ENCODE measurements around the gene PRICKLE4.

PRICKLE4 gene

GRCh38 chr6:41767112-41767833 lies 13.3 kb upstream of the PRICKLE4 start:
- no peak for DNase-seq (ENCODE audit: low read depth)
- H3K4me3 ChIP-seq (ENCODE audit: low read depth, low read length): no peak overlapping the region
- TF ChIP-seq, protein P1, sequence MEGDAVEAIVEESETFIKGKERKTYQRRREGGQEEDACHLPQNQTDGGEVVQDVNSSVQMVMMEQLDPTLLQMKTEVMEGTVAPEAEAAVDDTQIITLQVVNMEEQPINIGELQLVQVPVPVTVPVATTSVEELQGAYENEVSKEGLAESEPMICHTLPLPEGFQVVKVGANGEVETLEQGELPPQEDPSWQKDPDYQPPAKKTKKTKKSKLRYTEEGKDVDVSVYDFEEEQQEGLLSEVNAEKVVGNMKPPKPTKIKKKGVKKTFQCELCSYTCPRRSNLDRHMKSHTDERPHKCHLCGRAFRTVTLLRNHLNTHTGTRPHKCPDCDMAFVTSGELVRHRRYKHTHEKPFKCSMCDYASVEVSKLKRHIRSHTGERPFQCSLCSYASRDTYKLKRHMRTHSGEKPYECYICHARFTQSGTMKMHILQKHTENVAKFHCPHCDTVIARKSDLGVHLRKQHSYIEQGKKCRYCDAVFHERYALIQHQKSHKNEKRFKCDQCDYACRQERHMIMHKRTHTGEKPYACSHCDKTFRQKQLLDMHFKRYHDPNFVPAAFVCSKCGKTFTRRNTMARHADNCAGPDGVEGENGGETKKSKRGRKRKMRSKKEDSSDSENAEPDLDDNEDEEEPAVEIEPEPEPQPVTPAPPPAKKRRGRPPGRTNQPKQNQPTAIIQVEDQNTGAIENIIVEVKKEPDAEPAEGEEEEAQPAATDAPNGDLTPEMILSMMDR (IDR thresholded peaks at IDR 0.05; ENCODE audit: low read depth, low read length, missing control alignments): no peak

DNA sequence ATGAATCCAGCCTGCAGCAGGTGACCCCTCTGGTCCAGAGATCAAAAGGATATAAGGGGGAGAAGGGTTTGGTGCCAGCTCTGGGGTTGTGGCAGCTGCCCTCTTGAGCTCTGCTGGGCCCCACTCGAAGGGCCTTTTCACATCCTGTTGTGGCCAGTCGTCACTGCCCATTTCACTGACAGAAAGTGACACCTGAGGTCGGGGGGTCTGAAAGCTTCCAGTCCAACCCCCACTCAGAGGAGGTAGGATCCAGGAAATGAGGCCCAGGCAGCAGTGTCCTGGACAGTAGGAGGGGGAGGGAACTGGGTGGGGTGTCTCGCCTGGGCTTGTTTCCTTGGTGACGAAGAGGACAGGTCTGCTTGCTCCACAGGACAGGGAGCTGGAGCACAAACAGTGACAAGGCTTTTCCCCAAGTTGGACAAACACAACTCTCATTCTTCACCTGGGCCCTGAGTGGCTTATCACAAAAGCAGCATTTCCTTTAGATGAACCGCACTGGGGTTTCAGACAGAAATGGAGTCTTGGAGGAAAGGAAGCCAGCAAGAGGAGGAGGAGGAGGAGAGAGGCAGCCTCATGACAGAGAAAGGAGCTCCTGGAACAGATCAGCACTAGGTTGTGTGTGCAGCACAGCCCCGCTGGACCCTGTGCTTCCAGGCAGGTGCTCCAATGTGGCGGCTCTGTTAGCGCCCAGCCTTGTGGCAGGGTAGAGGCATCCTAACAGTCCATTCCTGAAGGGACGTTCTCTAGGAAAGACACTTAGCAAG lies 11.9 kb upstream of the PRICKLE4 start:
- TF ChIP-seq, protein P1 (IDR thresholded peaks at IDR 0.05; ENCODE audit: low read depth, low read length, missing control alignments): no peak
- DNase-seq (ENCODE audit: low read depth): no peak
- H3K4me3 ChIP-seq (ENCODE audit: low read depth, low read length): no peak overlapping the region

DNA sequence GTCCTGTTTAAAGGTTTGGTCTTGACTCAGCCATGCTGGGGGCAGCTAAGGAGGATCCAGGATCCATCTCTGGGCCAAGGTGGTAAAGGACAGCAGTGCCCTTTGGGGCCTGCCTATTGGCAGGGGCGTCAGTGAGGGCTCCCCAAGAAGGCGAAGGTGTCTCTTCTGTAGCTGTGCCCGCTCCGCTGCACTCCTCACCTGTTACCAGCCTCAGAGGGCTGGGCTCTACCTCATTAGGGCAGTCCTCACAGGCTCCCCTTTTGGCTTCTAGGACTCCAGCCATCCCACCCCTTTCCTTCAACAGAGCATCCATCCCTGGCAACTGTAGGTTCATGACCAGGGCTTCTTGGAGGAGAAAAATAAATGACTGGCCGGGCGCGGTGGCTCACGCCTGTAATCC lies 11.2 kb upstream of the PRICKLE4 start:
- no peak for DNase-seq (ENCODE audit: low read depth)
- no peak overlapping the region for H3K4me3 ChIP-seq (ENCODE audit: low read depth, low read length)
- TF ChIP-seq, protein P1 (IDR thresholded peaks at IDR 0.05; ENCODE audit: low read depth, low read length, missing control alignments): no peak

DNA sequence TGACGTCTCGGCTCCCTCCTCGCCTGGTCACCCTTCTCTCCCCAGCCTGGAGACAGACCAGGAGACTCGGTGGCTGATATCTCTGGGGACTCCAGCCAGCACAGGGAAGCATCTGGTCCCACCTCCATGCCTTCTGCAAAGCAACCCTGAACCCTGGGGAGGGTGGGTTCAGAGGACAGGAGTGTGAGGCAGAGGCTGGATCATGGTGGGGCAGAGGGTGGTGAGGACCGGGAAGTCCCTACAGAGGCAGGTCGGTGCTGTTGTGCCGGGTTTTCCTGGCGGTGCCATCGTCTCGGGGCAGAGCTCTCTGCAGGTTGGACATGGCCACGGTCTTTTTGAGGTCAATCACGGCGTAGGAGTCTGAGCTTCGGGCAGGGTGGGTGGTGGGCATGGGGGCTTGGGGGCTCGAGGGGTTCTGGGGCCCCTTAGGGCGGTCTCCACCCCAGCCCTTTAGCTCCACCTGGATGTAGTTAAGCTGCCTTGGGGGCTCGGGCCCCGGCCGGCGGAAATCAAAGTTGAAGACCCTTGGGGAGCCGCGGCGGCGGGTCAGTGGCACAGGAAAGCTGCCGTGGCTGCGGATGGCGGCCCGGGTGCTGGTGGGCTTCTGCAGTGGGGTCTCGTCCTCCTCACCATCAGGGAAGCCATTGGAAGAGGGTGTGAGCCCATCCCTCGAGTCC lies 10.1 kb upstream of the PRICKLE4 start:
- H3K4me3 ChIP-seq (ENCODE audit: low read depth, low read length): no peak overlapping the region
- TF ChIP-seq, protein P1 (IDR thresholded peaks at IDR 0.05; ENCODE audit: low read depth, low read length, missing control alignments): no peak
- DNase-seq (ENCODE audit: low read depth): no peak

DNA sequence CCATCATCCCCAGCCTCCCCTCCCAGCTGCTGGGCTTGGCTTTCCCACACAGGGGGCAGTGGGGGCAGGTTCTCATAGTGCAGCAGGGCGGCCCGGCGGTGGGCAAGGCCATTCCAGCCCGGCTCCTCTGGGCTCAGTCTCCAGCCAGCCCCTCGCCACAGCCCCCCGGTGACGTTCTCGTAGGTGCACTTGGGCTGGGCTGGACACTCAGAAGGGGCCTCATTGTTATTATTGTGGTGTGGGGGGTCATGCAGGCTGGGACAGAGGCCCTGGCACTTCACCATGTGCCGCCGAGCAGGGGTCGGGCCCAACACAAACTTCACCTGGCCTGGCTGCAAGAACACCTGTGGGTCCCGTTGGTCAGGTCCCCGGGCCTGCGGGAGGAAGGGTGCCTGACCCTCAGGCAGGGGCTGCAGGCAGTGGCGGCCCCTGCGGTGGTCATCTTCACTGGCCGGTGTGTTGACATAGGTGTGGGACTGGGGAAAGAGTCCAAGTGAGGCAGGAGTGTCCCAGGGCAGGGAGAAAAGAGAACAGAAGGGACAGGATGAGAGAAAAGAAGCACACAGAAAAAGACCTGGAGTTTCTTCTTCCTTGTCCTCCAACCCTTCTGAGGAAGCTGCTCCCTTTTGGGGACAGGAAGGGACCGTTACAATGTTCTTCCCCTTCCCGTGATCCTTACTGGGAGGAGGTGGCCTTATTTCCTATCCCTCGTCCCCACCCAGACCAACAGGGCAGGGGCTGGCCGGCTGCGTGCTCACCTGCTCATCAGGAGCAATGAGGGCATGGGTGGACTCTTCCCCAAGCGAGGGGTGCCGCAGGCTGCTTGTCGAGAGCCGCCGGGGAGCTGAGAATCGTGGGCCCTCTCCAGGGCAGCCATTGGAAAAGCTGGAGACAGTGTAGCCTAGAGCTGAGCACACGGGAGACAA lies 9.3 kb upstream of the PRICKLE4 start:
- TF ChIP-seq, protein P1 (IDR thresholded peaks at IDR 0.05; ENCODE audit: low read depth, low read length, missing control alignments): no peak
- no peak for DNase-seq (ENCODE audit: low read depth)
- H3K4me3 ChIP-seq (ENCODE audit: low read depth, low read length): no peak overlapping the region

- TF ChIP-seq, protein P1 (IDR thresholded peaks at IDR 0.05; ENCODE audit: low read depth, low read length, missing control alignments): no peak
- H3K4me3 ChIP-seq (ENCODE audit: low read depth, low read length): no peak overlapping the region
- DNase-seq (ENCODE audit: low read depth): no peak
Measured at GRCh38 chr6:41774841-41775240, 5.7 kb upstream of the PRICKLE4 start.
